PC-3 (cell line): ENCODE measurements around the gene NFYA. TPM values are rescaled to one million over a fixed set of nuclear protein-coding genes. Genes with fewer than 3 reads are reported as not detected.

ENCODE experiments used
- total RNA-seq: library from RNA; depleted of rRNA; stranded (reverse); fragments of >200 nt; gene quantifications from 2 replicates; pipeline ENCODE4 v1.2.3, GENCODE V29; 2014; rRNA removed

The NFYA gene
- total RNA-seq, 1 experiment from 2014 or later, result 31.7 TPM

Other genes with a start within 250 kb of the NFYA start
- 0.58 and 1.4 TPM in 2 replicates for gene UNC5CL, start 33.8 kb upstream of the NFYA start, total RNA-seq
- gene TSPO2, start 30.5 kb upstream of the NFYA start, total RNA-seq, result not detected in 2 replicates
- gene APOBEC2, start 19.8 kb upstream of the NFYA start, total RNA-seq, result not detected in 2 replicates
- gene OARD1, start 618 bp upstream of the NFYA start, total RNA-seq, result 11.2 and 12.1 TPM in 2 replicates
- not detected in 2 replicates for gene TREML1, start 81.4 kb downstream of the NFYA start, total RNA-seq
- not detected in 2 replicates for gene TREM2, start 90.1 kb downstream of the NFYA start, total RNA-seq
- not detected in 2 replicates for gene TREML2, start 128.2 kb downstream of the NFYA start, total RNA-seq
- gene TREML4, start 155.4 kb downstream of the NFYA start, total RNA-seq, result not detected in 2 replicates
- gene TREM1, start 213.7 kb downstream of the NFYA start, total RNA-seq, result 0.98 TPM in 1 of 2 replicates, not detected in the other